ENCODE results near the gene MGAT1.

The MGAT1 gene

DNA sequence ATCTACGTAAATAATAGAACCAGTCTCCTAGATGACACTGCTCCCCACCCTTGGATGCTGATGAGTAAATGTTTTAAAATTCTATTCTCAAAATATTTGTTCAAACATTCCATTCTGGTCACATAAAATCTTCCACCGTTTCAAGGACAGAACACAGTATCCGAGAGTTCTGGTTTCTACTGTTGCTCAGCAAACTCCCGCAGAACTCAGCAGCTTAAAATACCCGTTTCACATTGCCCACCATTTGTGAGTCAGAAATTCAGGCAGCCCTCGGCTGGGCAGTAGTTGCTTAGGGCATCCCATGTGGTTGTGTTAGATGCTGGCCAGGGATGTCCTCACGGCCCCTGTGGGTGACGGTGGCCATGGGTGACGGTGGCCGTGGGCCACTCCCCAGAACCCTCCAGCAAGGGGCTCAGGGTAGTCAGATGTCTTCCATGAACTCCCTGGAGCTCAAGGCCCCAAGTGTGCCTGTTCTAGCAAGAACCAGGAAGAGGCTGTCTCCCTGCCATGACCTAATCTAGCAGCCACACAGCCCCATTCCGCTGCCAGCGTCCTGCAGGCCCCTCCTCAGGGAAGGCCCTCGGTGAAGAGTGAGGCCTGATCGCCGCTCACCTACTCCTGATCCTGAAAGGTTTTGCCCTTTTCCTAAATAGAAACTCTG is 17.4 kb downstream of the MGAT1 start:
- Histone ChIP-seq H3K27ac (replicated peaks) (no peak overlapping the region), H3K27me3 (ENCODE audit: insufficient read depth, poor library complexity, severe bottlenecking) (no peaks in the 10 kb centered on the region), H3K4me3 (replicated peaks; ENCODE audit: insufficient read depth, low read length) (no peak overlapping the region)
- no peak for DNase-seq (ENCODE audit: low read depth in 1 of 2, low spot score in 1 of 2)
- TF ChIP-seq, protein P1, sequence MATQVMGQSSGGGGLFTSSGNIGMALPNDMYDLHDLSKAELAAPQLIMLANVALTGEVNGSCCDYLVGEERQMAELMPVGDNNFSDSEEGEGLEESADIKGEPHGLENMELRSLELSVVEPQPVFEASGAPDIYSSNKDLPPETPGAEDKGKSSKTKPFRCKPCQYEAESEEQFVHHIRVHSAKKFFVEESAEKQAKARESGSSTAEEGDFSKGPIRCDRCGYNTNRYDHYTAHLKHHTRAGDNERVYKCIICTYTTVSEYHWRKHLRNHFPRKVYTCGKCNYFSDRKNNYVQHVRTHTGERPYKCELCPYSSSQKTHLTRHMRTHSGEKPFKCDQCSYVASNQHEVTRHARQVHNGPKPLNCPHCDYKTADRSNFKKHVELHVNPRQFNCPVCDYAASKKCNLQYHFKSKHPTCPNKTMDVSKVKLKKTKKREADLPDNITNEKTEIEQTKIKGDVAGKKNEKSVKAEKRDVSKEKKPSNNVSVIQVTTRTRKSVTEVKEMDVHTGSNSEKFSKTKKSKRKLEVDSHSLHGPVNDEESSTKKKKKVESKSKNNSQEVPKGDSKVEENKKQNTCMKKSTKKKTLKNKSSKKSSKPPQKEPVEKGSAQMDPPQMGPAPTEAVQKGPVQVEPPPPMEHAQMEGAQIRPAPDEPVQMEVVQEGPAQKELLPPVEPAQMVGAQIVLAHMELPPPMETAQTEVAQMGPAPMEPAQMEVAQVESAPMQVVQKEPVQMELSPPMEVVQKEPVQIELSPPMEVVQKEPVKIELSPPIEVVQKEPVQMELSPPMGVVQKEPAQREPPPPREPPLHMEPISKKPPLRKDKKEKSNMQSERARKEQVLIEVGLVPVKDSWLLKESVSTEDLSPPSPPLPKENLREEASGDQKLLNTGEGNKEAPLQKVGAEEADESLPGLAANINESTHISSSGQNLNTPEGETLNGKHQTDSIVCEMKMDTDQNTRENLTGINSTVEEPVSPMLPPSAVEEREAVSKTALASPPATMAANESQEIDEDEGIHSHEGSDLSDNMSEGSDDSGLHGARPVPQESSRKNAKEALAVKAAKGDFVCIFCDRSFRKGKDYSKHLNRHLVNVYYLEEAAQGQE (IDR thresholded peaks at IDR 0.05; ENCODE audit: insufficient replicate concordance, low read depth) = no peak
- TF ChIP-seq, protein P2, sequence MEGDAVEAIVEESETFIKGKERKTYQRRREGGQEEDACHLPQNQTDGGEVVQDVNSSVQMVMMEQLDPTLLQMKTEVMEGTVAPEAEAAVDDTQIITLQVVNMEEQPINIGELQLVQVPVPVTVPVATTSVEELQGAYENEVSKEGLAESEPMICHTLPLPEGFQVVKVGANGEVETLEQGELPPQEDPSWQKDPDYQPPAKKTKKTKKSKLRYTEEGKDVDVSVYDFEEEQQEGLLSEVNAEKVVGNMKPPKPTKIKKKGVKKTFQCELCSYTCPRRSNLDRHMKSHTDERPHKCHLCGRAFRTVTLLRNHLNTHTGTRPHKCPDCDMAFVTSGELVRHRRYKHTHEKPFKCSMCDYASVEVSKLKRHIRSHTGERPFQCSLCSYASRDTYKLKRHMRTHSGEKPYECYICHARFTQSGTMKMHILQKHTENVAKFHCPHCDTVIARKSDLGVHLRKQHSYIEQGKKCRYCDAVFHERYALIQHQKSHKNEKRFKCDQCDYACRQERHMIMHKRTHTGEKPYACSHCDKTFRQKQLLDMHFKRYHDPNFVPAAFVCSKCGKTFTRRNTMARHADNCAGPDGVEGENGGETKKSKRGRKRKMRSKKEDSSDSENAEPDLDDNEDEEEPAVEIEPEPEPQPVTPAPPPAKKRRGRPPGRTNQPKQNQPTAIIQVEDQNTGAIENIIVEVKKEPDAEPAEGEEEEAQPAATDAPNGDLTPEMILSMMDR (IDR thresholded peaks at IDR 0.05; ENCODE audit: insufficient read depth, low read length) = no peak
- no peak for TF ChIP-seq GABPA (IDR thresholded peaks at IDR 0.05; ENCODE audit: low read depth)
- TF ChIP-seq POLR2AphosphoS5 (IDR thresholded peaks at IDR 0.05; ENCODE audit: low read depth) = no peak
- no peak for TF ChIP-seq SPI1 (IDR thresholded peaks at IDR 0.05; ENCODE audit: borderline replicate concordance, low read depth)

DNA sequence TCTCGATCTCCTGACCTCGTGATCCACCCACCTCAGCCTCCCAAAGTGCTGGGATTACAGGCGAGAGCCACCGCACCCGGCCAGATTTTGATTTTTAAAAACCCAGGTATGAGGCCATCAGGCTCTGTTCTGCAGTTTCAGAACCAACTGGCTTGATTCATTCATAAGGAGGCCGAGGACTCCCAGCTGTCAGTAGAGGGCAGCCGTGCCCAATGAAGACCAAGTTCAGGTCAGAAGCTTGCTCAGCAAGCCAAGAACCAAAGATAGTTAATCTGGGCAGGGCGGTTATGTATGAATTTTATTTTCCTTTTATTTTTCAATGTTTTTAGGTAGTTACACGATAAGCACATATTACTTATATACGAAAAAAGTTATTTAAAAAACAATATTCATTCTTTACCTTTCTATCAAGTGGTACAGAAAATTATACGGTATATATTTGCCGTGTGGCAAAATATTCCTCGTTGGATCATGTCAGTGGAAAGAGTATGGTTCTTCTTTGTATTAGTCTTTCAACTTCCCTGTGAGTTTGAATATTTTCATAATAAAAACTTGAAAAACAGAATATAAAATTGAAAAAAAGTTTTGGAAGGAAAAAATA is 18.0 kb downstream of the MGAT1 start:
- Histone ChIP-seq H3K27me3 (ENCODE audit: insufficient read depth, poor library complexity, severe bottlenecking) (no peaks in the 10 kb centered on the region), H3K27ac (replicated peaks) (no peak overlapping the region), H3K4me3 (replicated peaks; ENCODE audit: insufficient read depth, low read length) (no peak overlapping the region)
- DNase-seq (ENCODE audit: low read depth in 1 of 2, low spot score in 1 of 2) = peak in 1 of 2 experiments; percentile 73
- TF ChIP-seq POLR2AphosphoS5 (IDR thresholded peaks at IDR 0.05; ENCODE audit: low read depth) (no peak), GABPA (IDR thresholded peaks at IDR 0.05; ENCODE audit: low read depth) (no peak)
- TF ChIP-seq, protein P2 (IDR thresholded peaks at IDR 0.05; ENCODE audit: insufficient read depth, low read length) = peak; percentile 59

DNA sequence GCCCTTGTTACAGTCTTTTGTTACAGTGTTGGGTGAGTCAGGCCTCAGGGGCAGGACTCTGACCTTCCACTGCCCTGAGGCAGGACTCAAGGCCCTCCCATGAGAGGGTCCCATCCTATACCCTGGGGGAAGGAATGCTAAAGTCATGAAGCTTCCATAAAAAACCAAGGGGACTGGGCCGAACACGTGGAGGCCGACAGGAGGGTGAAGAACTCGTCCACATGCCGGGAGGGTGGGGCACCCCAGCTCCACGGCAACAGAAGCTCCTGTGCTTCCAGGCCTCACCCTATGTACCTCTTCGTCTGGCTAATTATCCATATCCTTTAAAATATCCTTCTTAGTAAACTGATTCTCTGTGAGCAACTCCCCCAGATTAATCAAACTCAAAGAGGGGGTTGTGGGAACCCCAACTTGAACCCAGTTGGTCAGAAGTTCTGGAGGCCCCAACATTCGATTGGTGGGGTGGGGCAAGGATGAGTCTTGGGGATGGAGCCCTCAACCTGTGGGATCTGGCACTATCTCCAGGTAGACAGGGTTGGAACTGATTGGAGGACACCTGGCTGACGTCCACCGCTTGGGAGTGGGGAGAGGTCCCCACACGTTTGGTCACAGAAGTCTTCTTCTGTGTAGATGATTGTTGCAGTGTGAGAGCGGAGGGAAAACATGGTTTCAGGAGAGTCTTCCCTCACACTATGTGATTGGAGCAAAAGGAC is 19.1 kb downstream of the MGAT1 start:
- Histone ChIP-seq H3K4me3 (replicated peaks; ENCODE audit: insufficient read depth, low read length) (no peak overlapping the region), H3K27me3 (ENCODE audit: insufficient read depth, poor library complexity, severe bottlenecking) (no peaks in the 10 kb centered on the region), H3K27ac (replicated peaks) (no peak overlapping the region)
- TF ChIP-seq, protein P1 (IDR thresholded peaks at IDR 0.05; ENCODE audit: insufficient replicate concordance, low read depth) = no peak
- TF ChIP-seq GABPA (IDR thresholded peaks at IDR 0.05; ENCODE audit: low read depth) (no peak), POLR2AphosphoS5 (IDR thresholded peaks at IDR 0.05; ENCODE audit: low read depth) (no peak), SPI1 (IDR thresholded peaks at IDR 0.05; ENCODE audit: borderline replicate concordance, low read depth) (no peak)
- TF ChIP-seq, protein P2 (IDR thresholded peaks at IDR 0.05; ENCODE audit: insufficient read depth, low read length) = no peak
- no peak for DNase-seq (ENCODE audit: low read depth in 1 of 2, low spot score in 1 of 2)
